ENCODE measurements around the gene HYOU1. TPM values are rescaled to one million over a fixed set of nuclear protein-coding genes. Genes with fewer than 3 reads are reported as not detected.

The HYOU1 gene
- total RNA-seq, 1 experiment from 2014 or later, result 117 TPM

- no peaks in the 10 kb centered on the region for H3K36me3 ChIP-seq (ENCODE audit: low read depth)
- intact Hi-C loops (cut with micrococcal nuclease; ENCODE audit: unreplicated experiment), result no loop called here
- peak; percentile 98 to 99 for DNase-seq
- peaks cover 14% of the 10 kb centered on the region; the same call in 1 of the 2 replicates for H3K4me1 ChIP-seq (replicated peaks; ENCODE audit: insufficient read depth)
- H3K4me3 ChIP-seq, result peak within 1 kb of the TSS; percentile 80
- H3K79me2 ChIP-seq (ENCODE audit: low read depth), result peaks cover 16% of the 10 kb centered on the region
- TF ChIP-seq CTCF (conservative IDR thresholded peaks at IDR 0.05), result no peak; the same call in 1 of the 2 replicates
- no peak for TF ChIP-seq EZH2 (IDR thresholded peaks at IDR 0.05; ENCODE audit: low read depth)
- POLR2A ChIA-PET (ENCODE audit: unreplicated experiment), result interaction anchor here (0.5 to 0.6 kb wide), 3 partner anchors 8 to 165 kb away, joined by 3 to 11 read pairs (median 3); no protein-coding TSS in a partner anchor
- no TSS peak for BruUV-seq (replicated peaks)
- H3K4me2 ChIP-seq, result peak within 1 kb of the TSS; percentile 98
- peaks cover 23% of the 10 kb centered on the region; the same call in 1 of the 2 replicates for H3F3A ChIP-seq (ENCODE audit: insufficient read depth, low read depth)
- H3K9me3 ChIP-seq (ENCODE audit: insufficient read depth, low read depth), result no peaks in the 10 kb centered on the region
- H3K27me3 ChIP-seq (ENCODE audit: insufficient read depth, low read depth), result no peaks in the 10 kb centered on the region
- CTCF ChIA-PET, result interaction anchor here (0.7 to 1.5 kb wide), 2 partner anchors 37 to 80 kb away, joined by 3 to 7 read pairs; partner anchors contain the start of gene VPS11
- H4K20me1 ChIP-seq (ENCODE audit: insufficient read depth), result no peaks in the 10 kb centered on the region
- H3K9me2 ChIP-seq (ENCODE audit: insufficient read depth), result no peaks in the 10 kb centered on the region
- peak within 1 kb of the TSS; percentile 99 for H2AFZ ChIP-seq
- no peak within 1 kb of the TSS for H3K27ac ChIP-seq
Measured at GRCh38 chr11:119030329-119031047, 26.5 kb downstream of the HYOU1 start, which contains the start of gene SLC37A4. Gene SLC37A4, minus strand, starts transcription at chr11:119030877.

- no peak for TF ChIP-seq EZH2 (IDR thresholded peaks at IDR 0.05; ENCODE audit: low read depth)
- peaks cover 16% of the 10 kb centered on the region for H3K79me2 ChIP-seq (ENCODE audit: low read depth)
- no peak for DNase-seq
- peaks cover 14% of the 10 kb centered on the region; the same call in 1 of the 2 replicates for H3K4me1 ChIP-seq (replicated peaks; ENCODE audit: insufficient read depth)
- H3K4me2 ChIP-seq, result peak overlapping the region; percentile 98
- H3K27me3 ChIP-seq (ENCODE audit: insufficient read depth, low read depth), result no peaks in the 10 kb centered on the region
- ChIA-PET POLR2A (ENCODE audit: unreplicated experiment) (interaction anchor here (0.6 kb wide), 2 partner anchors 73 to 165 kb away, joined by 3 to 11 read pairs; no protein-coding TSS in a partner anchor), CTCF (interaction anchor here (0.7 to 1.5 kb wide), 2 partner anchors 38 to 79 kb away, joined by 3 to 7 read pairs; partner anchors contain the start of gene VPS11)
- TSS peak; percentile 57 for BruUV-seq (replicated peaks)
- H4K20me1 ChIP-seq (ENCODE audit: insufficient read depth), result no peaks in the 10 kb centered on the region
- no peaks in the 10 kb centered on the region for H3K9me3 ChIP-seq (ENCODE audit: insufficient read depth, low read depth)
- intact Hi-C loops (cut with micrococcal nuclease; ENCODE audit: unreplicated experiment), result no loop called here
- 0 out of 2 replicates have a peak, but pooled peaks cover 5% of the 10 kb centered on the region for H3K36me3 ChIP-seq (ENCODE audit: low read depth)
- H2AFZ ChIP-seq, result peak overlapping the region; percentile 99
- peaks cover 21% of the 10 kb centered on the region; the same call in 1 of the 2 replicates for H3F3A ChIP-seq (ENCODE audit: insufficient read depth, low read depth)
- no peaks in the 10 kb centered on the region for H3K9me2 ChIP-seq (ENCODE audit: insufficient read depth)
- no peak overlapping the region for H3K27ac ChIP-seq
- peak overlapping the region; percentile 80 for H3K4me3 ChIP-seq
Measured at GRCh38 chr11:119030029-119030328, 27.0 kb downstream of the HYOU1 start.

GRCh38 chr11:119029340-119030028 lies 27.5 kb downstream of the HYOU1 start:
- ChIA-PET CTCF (interaction anchor here (0.7 to 1.5 kb wide), 2 partner anchors 38 to 79 kb away, joined by 3 to 7 read pairs; partner anchors contain the start of gene VPS11), POLR2A (ENCODE audit: unreplicated experiment) (no interaction called here)
- intact Hi-C loops (cut with micrococcal nuclease; ENCODE audit: unreplicated experiment), result no loop called here
- no peaks in the 10 kb centered on the region for H3K9me2 ChIP-seq (ENCODE audit: insufficient read depth)
- H3K9me3 ChIP-seq (ENCODE audit: insufficient read depth, low read depth), result no peaks in the 10 kb centered on the region
- peaks cover 16% of the 10 kb centered on the region for H3K79me2 ChIP-seq (ENCODE audit: low read depth)
- peak overlapping the region; percentile 99 for H2AFZ ChIP-seq
- no peaks in the 10 kb centered on the region for H4K20me1 ChIP-seq (ENCODE audit: insufficient read depth)
- no peaks in the 10 kb centered on the region for H3K27me3 ChIP-seq (ENCODE audit: insufficient read depth, low read depth)
- H3K4me3 ChIP-seq, result peak overlapping the region; percentile 80
- H3K36me3 ChIP-seq (ENCODE audit: low read depth), result 0 out of 2 replicates have a peak, but pooled peaks cover 10% of the 10 kb centered on the region
- peak overlapping the region; percentile 98 for H3K4me2 ChIP-seq
- no peak for TF ChIP-seq CTCF (conservative IDR thresholded peaks at IDR 0.05)
- no peak for TF ChIP-seq EZH2 (IDR thresholded peaks at IDR 0.05; ENCODE audit: low read depth)
- H3K4me1 ChIP-seq (replicated peaks; ENCODE audit: insufficient read depth), result peaks cover 14% of the 10 kb centered on the region; the same call in 1 of the 2 replicates
- no peak overlapping the region for H3K27ac ChIP-seq
- peak in 1 of 2 experiments; percentile 15 for DNase-seq
- H3F3A ChIP-seq (ENCODE audit: insufficient read depth, low read depth), result peaks cover 17% of the 10 kb centered on the region; the same call in 1 of the 2 replicates
- no TSS peak for BruUV-seq (replicated peaks)
